ENCODE results near the gene NECAB3. TPM values are rescaled to one million over a fixed set of nuclear protein-coding genes. Genes with fewer than 3 reads are reported as not detected.

NECAB3 gene
- polyA plus RNA-seq, 1 of the 3 experiments (the other 2 are of a cell fraction): 20.1 TPM

DNA sequence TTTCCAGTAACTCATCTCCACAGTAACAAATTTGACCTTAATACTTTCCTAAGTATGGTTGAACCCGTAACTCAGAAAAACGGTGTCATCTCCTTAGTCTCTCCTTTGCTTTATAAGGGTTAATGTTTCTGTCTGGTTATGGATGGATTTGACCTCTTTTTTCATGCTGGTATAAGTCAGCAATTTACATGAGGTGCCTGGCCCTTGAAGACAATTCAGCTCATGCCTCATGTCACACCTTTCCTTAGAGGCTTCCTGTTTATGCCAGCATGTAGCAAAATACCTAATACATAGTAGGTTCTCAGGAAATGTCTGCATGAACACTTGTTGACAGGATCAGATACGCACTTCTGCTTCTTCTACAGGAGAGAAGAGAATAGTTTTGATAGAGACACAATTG lies 49.8 kb downstream of the NECAB3 start:
- CTCF ChIA-PET: no interaction called here
- Histone ChIP-seq H3K4me3 (ENCODE audit: low read depth in 2 of 2, low read length in 1 of 2) (no peak overlapping the region), H3K27ac (ENCODE audit: low read depth in 2 of 2, low read length in 1 of 2) (no peak overlapping the region; a peak in 1 of 4 replicates), H3K9me2 (no peaks in the 10 kb centered on the region), H3K9me3 (no peaks in the 10 kb centered on the region), H3K79me2 (ENCODE audit: insufficient read depth) (no peaks in the 10 kb centered on the region), H3K36me3 (replicated peaks in 1 of 2; ENCODE audit: control insufficient read depth in 1 of 2, insufficient read depth in 2 of 2, low read length in 1 of 2) (peaks cover 22 to 34% of the 10 kb centered on the region in 2 experiments), H4K20me1 (ENCODE audit: insufficient read depth) (no peaks in the 10 kb centered on the region), H3K9ac (no peak overlapping the region), H2AFZ (ENCODE audit: low read depth) (no peak overlapping the region), H3K4me2 (no peak overlapping the region), H3F3A (replicated peaks; ENCODE audit: insufficient read depth) (no peaks in the 10 kb centered on the region), H3K27me3 (ENCODE audit: insufficient read depth) (no peaks in the 10 kb centered on the region), H3K4me1 (ENCODE audit: control insufficient read depth in 1 of 2, insufficient read depth in 2 of 2, low read depth in 1 of 2, low read length in 1 of 2) (no peaks in the 10 kb centered on the region)
- DNase-seq: no peak
- no peak for TF ChIP-seq POLR2AphosphoS5 (IDR thresholded peaks at IDR 0.05; ENCODE audit: low read depth, low read length)
- TF ChIP-seq, protein P1, sequence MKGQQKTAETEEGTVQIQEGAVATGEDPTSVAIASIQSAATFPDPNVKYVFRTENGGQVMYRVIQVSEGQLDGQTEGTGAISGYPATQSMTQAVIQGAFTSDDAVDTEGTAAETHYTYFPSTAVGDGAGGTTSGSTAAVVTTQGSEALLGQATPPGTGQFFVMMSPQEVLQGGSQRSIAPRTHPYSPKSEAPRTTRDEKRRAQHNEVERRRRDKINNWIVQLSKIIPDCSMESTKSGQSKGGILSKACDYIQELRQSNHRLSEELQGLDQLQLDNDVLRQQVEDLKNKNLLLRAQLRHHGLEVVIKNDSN (IDR thresholded peaks at IDR 0.05; ENCODE audit: borderline replicate concordance, low read depth): no peak
- TF ChIP-seq GATA2 (CRISPR knock-in tag; IDR thresholded peaks at IDR 0.05): no peak
- TF ChIP-seq FOXJ3 (CRISPR knock-in tag; IDR thresholded peaks at IDR 0.05): no peak
- TF ChIP-seq MEF2A (IDR thresholded peaks at IDR 0.05; ENCODE audit: borderline replicate concordance, low read depth): no peak
- no peak for TF ChIP-seq TAF1 (IDR thresholded peaks at IDR 0.05; ENCODE audit: borderline replicate concordance, low read depth, low read length)
- no peak for TF ChIP-seq FOSL2 (IDR thresholded peaks at IDR 0.05; ENCODE audit: borderline replicate concordance, low read depth)
- TF ChIP-seq TEAD4 (IDR thresholded peaks at IDR 0.05; ENCODE audit: borderline replicate concordance, insufficient read depth): no peak
- WGBS (ENCODE audit: low lambda C conversion rate): 91% methylated on average over 3 of the region's 3 CpGs
- POLR2A ChIA-PET: no interaction called here

- Histone ChIP-seq H3K27me3 (ENCODE audit: insufficient read depth) (no peaks in the 10 kb centered on the region), H3K36me3 (replicated peaks in 1 of 2; ENCODE audit: control insufficient read depth in 1 of 2, insufficient read depth in 2 of 2, low read length in 1 of 2) (peaks cover 19 to 31% of the 10 kb centered on the region in 2 experiments), H3K79me2 (ENCODE audit: insufficient read depth) (no peaks in the 10 kb centered on the region), H4K20me1 (ENCODE audit: insufficient read depth) (no peaks in the 10 kb centered on the region; the same call in 1 of the 2 replicates), H3K4me2 (no peak overlapping the region), H3K4me1 (ENCODE audit: control insufficient read depth in 1 of 2, insufficient read depth in 2 of 2, low read depth in 1 of 2, low read length in 1 of 2) (no peaks in the 10 kb centered on the region), H3K9me3 (no peaks in the 10 kb centered on the region), H3K9ac (no peak overlapping the region), H3K9me2 (no peaks in the 10 kb centered on the region), H3F3A (replicated peaks; ENCODE audit: insufficient read depth) (no peaks in the 10 kb centered on the region), H3K27ac (ENCODE audit: low read depth in 2 of 2, low read length in 1 of 2) (no peak overlapping the region), H2AFZ (ENCODE audit: low read depth) (no peak overlapping the region), H3K4me3 (ENCODE audit: low read depth in 2 of 2, low read length in 1 of 2) (no peak overlapping the region)
- DNase-seq: no peak
- 96% methylated on average over 10 of the region's 10 CpGs for WGBS (ENCODE audit: low lambda C conversion rate)
- POLR2A ChIA-PET: no interaction called here
- TF ChIP-seq RXRA (IDR thresholded peaks at IDR 0.05; ENCODE audit: borderline replicate concordance, low read depth) (no peak), MXI1 (IDR thresholded peaks at IDR 0.05; ENCODE audit: low read depth, low read length) (no peak), FOXJ3 (CRISPR knock-in tag; IDR thresholded peaks at IDR 0.05) (no peak), ELF1 (IDR thresholded peaks at IDR 0.05) (no peak)
- TF ChIP-seq, protein P2, sequence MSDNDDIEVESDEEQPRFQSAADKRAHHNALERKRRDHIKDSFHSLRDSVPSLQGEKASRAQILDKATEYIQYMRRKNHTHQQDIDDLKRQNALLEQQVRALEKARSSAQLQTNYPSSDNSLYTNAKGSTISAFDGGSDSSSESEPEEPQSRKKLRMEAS (IDR thresholded peaks at IDR 0.05; ENCODE audit: low read depth): no peak
- CTCF ChIA-PET: interaction anchor here (1.5 to 1.6 kb wide), 2 partner anchors 10 to 165 kb away, joined by 3 read pairs; no protein-coding TSS in a partner anchor
Measured at GRCh38 chr20:33622705-33623365, 51.4 kb downstream of the NECAB3 start.
